ENCODE measurements around the gene HERC6.

DNA sequence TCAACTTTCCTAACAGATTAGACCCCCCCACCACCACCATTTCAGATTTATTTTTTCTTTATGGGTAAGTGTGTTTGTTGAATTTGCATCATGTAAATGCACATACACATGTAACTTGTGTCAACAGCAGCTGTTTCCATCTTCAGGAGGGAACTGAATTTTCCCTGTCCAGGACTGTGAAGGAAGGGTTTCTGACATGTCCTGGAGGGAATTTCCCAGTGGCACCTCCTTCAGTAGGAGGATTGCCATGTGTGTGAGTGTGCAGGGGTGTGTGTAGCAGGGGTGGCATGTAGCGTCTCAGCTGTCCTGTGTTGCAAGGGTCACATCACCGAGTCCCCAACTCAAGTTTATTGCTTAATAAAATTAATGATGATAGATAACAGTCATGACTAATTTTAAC is 19.7 kb downstream of the HERC6 start:
- TF ChIP-seq, protein P1, sequence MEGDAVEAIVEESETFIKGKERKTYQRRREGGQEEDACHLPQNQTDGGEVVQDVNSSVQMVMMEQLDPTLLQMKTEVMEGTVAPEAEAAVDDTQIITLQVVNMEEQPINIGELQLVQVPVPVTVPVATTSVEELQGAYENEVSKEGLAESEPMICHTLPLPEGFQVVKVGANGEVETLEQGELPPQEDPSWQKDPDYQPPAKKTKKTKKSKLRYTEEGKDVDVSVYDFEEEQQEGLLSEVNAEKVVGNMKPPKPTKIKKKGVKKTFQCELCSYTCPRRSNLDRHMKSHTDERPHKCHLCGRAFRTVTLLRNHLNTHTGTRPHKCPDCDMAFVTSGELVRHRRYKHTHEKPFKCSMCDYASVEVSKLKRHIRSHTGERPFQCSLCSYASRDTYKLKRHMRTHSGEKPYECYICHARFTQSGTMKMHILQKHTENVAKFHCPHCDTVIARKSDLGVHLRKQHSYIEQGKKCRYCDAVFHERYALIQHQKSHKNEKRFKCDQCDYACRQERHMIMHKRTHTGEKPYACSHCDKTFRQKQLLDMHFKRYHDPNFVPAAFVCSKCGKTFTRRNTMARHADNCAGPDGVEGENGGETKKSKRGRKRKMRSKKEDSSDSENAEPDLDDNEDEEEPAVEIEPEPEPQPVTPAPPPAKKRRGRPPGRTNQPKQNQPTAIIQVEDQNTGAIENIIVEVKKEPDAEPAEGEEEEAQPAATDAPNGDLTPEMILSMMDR (conservative IDR thresholded peaks at IDR 0.05), result no peak
- TF ChIP-seq EZH2 (IDR thresholded peaks at IDR 0.05; ENCODE audit: low read depth), result no peak
